GM12872 (cell line): ENCODE measurements around the gene MAGEA2.
"Not testable (repeated sequence)": the region's sequence is repeated elsewhere in the genome, so short reads cannot be mapped to it uniquely, and the experiment has no call there.

Experiments
- CTCF ChIP-seq: IDR thresholded peaks from 3 replicates; pipeline ENCODE4 v1.5.1; 2011; ENCODE audit warnings: low read depth, mild to moderate bottlenecking, low read length, moderate library complexity; ENCODE audit not compliant: insufficient read depth

Gene MAGEA2

GRCh38 chrX:152735101-152735500 lies 18.5 kb downstream of the MAGEA2 start:
- TF ChIP-seq CTCF: no peak

DNA sequence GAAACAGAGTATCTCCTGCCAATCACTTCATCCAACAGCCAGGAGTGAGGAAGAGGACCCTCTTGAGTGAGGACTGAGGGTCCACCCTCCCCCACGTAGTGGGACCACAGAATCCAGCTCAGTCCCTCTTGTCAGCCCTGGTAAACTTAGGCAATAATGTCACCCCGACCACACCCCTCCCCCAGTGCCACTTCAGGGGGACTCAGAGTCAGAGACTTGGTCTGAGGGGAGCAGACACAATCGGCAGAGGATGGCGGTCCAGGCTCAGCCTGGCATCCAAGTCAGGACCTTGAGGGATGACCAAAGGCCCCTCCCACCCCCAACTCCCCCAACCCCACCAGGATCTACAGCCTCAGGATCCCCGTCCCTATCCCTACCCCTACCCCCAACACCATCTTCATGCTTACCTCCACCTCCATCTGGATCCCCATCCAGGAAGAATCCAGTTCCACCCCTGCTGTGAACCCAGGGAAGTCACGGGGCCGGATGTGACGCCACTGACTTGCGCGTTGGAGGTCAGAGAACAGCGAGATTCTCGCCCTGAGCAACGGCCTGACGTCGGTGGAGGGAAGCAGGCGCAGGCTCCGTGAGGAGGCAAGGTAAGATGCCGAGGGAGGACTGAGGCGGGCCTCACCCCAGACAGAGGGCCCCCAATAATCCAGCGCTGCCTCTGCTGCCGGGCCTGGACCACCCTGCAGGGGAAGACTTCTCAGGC lies 20.2 kb downstream of the MAGEA2 start, which contains the start of the genes CSAG1 and MAGEA12:
CSAG1 (minus strand) TSS at position 461 of the 715 bp plus-strand sequence. CDS start 1,261 bp downstream, outside the sequence.
MAGEA12 (plus strand) TSS at position 497 of the 715 bp plus-strand sequence. CDS start 2,405 bp downstream, outside the sequence.
- TF ChIP-seq CTCF: no peak

GRCh38 chrX:152725409-152725808 lies 28.2 kb downstream of the MAGEA2 start:
- no peak for TF ChIP-seq CTCF

- TF ChIP-seq CTCF: not testable (repeated sequence)
These were observed 39.5 kb downstream of the MAGEA2 start, which contains the start of gene MAGEA2B for GRCh38 chrX:152713815-152714787. MAGEA2B (plus strand) TSS chrX:152714628; CDS start chrX:152717107, 2,479 bp downstream.

DNA sequence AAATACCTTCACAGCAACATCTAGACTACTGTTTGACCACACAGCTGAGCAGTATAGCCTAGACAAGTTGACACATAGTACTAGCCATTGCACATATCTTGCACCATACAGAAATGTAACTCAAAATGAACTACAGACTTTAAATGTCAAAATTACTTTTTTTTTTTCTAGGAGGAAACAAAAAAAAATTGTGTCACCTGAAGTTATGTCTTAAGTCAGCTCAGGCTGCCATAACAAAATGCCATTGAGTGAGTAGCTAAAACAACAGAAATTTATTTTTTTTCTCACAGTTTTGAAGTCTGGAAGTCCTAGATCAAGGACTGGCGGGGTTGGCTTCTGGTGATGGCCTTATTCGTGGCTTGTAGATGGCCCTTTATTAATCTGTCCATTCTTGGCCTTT lies 44.5 kb downstream of the MAGEA2 start, which contains the start of gene CSAG2:
CSAG2 (minus strand) TSS at position 101 of the 400 bp plus-strand sequence. CDS start 161 bp downstream, outside the sequence.
- TF ChIP-seq CTCF: not testable (repeated sequence)
